GM21360 (cell line): Measurements from ENCODE around the gene CAMK2B.
"Not testable (repeated sequence)": the region's sequence is repeated elsewhere in the genome, so short reads cannot be mapped to it uniquely, and the experiment has no call there.

Experiments used
- ATAC-seq: cut with Tn5 transposase; IDR thresholded peaks from one replicate; pipeline ENCODE4 v1.9.1; 2021; ENCODE audit warnings: mild to moderate bottlenecking, moderate library complexity; ENCODE audit not compliant: unreplicated experiment

Gene CAMK2B

GRCh38 chr7:44219371-44220045, 105.9 kb downstream of the CAMK2B start:
- no peak for ATAC-seq

- no peak for ATAC-seq
Observed at GRCh38 chr7:44218418-44219201, 106.8 kb downstream of the CAMK2B start.

- no peak for ATAC-seq
Observed at GRCh38 chr7:44217852-44218402, 107.5 kb downstream of the CAMK2B start.

GRCh38 chr7:44217223-44217714, 108.1 kb downstream of the CAMK2B start:
- ATAC-seq = no peak

GRCh38 chr7:44216521-44217222, 108.7 kb downstream of the CAMK2B start:
- ATAC-seq = no peak

GRCh38 chr7:44216019-44216418, 109.4 kb downstream of the CAMK2B start:
- ATAC-seq = no peak

- no peak for ATAC-seq
Observed at GRCh38 chr7:44215531-44215930, 109.9 kb downstream of the CAMK2B start.

GRCh38 chr7:44213877-44214388, 111.5 kb downstream of the CAMK2B start:
- ATAC-seq = no peak

GRCh38 chr7:44213206-44213876, 112.1 kb downstream of the CAMK2B start:
- ATAC-seq = no peak

GRCh38 chr7:44212581-44213184, 112.7 kb downstream of the CAMK2B start:
- ATAC-seq = no peak

- no peak for ATAC-seq
Observed at GRCh38 chr7:44212018-44212417, 113.4 kb downstream of the CAMK2B start.

- ATAC-seq = no peak
Observed at GRCh38 chr7:44211126-44211675, 114.2 kb downstream of the CAMK2B start.

- no peak for ATAC-seq
Observed at GRCh38 chr7:44210107-44210506, 115.3 kb downstream of the CAMK2B start.

GRCh38 chr7:44208085-44208484, 117.3 kb downstream of the CAMK2B start:
- ATAC-seq = no peak

GRCh38 chr7:44206008-44206407, 119.4 kb downstream of the CAMK2B start:
- no peak for ATAC-seq

GRCh38 chr7:44201813-44202212, 123.6 kb downstream of the CAMK2B start:
- no peak for ATAC-seq

- ATAC-seq = peak; percentile 97
Observed at GRCh38 chr7:44200699-44201461, 124.5 kb downstream of the CAMK2B start, which contains the start of gene YKT6. TSS of gene YKT6 (plus strand) at chr7:44200978. CDS start at chr7:44201136, 158 bp downstream.

- not testable (repeated sequence) for ATAC-seq
Observed at GRCh38 chr7:44200163-44200562, 125.2 kb downstream of the CAMK2B start.

- ATAC-seq = no peak
Observed at GRCh38 chr7:44197474-44197873, 127.9 kb downstream of the CAMK2B start.
